DND-41 (cell line): ENCODE measurements around the gene GNPDA2.

Experiments used
- EZH2 ChIP-seq: IDR thresholded peaks from 3 replicates; pipeline ENCODE4 v1.6.1; 2012; ENCODE audit warnings: borderline replicate concordance, low read depth, mild to moderate bottlenecking, moderate library complexity, low read length, inconsistent platforms; ENCODE audit not compliant: severe bottlenecking
- TF ChIP-seq, protein P1 (sequence below): IDR thresholded peaks from 2 replicates; pipeline ENCODE4 v1.5.1; 2012; ENCODE audit warnings: borderline replicate concordance, low read length, moderate library complexity, mild to moderate bottlenecking; ENCODE audit not compliant: poor library complexity, severe bottlenecking; ENCODE audit errors: extremely low read depth

DNA sequence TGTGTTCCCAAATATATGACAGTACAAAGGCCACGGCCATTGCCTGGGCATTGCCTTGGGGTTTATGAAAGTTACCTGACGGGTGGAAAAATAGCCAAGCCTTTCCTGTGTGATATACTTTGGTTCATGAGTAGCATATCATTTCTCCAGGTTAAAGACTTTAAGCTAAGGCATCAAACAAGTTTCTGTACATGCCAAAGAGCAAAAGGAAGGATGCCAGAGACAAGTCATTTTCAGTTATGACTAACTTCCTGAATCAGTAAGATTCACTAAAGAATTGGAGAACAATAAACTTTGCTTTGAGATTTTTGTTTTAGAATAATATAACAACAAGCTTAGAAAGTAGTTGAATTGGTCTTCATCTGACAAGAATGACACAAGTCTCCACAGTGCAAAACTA lies 57.8 kb downstream of the GNPDA2 start:
- TF ChIP-seq EZH2 = no peak
- TF ChIP-seq, protein P1, sequence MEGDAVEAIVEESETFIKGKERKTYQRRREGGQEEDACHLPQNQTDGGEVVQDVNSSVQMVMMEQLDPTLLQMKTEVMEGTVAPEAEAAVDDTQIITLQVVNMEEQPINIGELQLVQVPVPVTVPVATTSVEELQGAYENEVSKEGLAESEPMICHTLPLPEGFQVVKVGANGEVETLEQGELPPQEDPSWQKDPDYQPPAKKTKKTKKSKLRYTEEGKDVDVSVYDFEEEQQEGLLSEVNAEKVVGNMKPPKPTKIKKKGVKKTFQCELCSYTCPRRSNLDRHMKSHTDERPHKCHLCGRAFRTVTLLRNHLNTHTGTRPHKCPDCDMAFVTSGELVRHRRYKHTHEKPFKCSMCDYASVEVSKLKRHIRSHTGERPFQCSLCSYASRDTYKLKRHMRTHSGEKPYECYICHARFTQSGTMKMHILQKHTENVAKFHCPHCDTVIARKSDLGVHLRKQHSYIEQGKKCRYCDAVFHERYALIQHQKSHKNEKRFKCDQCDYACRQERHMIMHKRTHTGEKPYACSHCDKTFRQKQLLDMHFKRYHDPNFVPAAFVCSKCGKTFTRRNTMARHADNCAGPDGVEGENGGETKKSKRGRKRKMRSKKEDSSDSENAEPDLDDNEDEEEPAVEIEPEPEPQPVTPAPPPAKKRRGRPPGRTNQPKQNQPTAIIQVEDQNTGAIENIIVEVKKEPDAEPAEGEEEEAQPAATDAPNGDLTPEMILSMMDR = no peak
